Muscle of leg (tissue), 11 donors: Measurements from ENCODE around the gene MAP2K3. TPM values are rescaled to one million over a fixed set of nuclear protein-coding genes. Genes with fewer than 3 reads are reported as not detected.

Experiments used
- DNase-seq: peaks from one replicate; pipeline ENCODE4 v3.0.0; 2013
- H3K27ac ChIP-seq: one replicate; pipeline ENCODE4 v1.5.1; 2013; ENCODE audit warnings: mild to moderate bottlenecking, low read length, control low read depth
- H3K27me3 ChIP-seq: one replicate; pipeline ENCODE4 v1.6.1; 2013; ENCODE audit warnings: low read length; ENCODE audit not compliant: control insufficient read depth, insufficient read depth
- H3K36me3 ChIP-seq: one replicate; pipeline ENCODE4 v1.6.1; 2013; ENCODE audit warnings: low read length; ENCODE audit not compliant: control insufficient read depth, insufficient read depth
- H3K4me1 ChIP-seq: one replicate; pipeline ENCODE4 v1.6.1; 2013; ENCODE audit warnings: low read length; ENCODE audit not compliant: control insufficient read depth, insufficient read depth
- H3K4me3 ChIP-seq: one replicate; pipeline ENCODE4 v1.5.1; 2013; ENCODE audit warnings: low read length, control low read depth
- H3K9me3 ChIP-seq: replicated peaks from 2 replicates; pipeline ENCODE4 v1.6.1; 2013; ENCODE audit warnings: low read depth, low read length; ENCODE audit not compliant: control insufficient read depth
- WGBS: methylation state at CpG from one replicate; pipeline ENCODE4 v1.1.5; 2013; ENCODE audit warnings: missing lambda C conversion rate; ENCODE audit not compliant: insufficient coverage; 5-methylcytosine and 5-hydroxymethylcytosine counted together
- polyA plus RNA-seq, 8 donors: library from polyadenylated mRNA; unstranded; fragments of 120-200 nt; gene quantifications; one replicate each; pipeline versions ENCODE4 v1.2.1 to v1.2.3, GENCODE V29; 2013; ENCODE audit warnings: inconsistent platforms in 1 of 8, low replicate concordance in 1 of 8; ENCODE audit not compliant: insufficient read length in 8 of 8, insufficient read depth in 1 of 8
- total RNA-seq: library from RNA; stranded (reverse); fragments of 120-200 nt; gene quantifications from one replicate; pipeline ENCODE4 v1.2.4, GENCODE V29; 2013

The MAP2K3 gene
- total and polyA plus RNA-seq, 9 donors, result 10.9 to 35.3 (median 24.6) TPM

DNA sequence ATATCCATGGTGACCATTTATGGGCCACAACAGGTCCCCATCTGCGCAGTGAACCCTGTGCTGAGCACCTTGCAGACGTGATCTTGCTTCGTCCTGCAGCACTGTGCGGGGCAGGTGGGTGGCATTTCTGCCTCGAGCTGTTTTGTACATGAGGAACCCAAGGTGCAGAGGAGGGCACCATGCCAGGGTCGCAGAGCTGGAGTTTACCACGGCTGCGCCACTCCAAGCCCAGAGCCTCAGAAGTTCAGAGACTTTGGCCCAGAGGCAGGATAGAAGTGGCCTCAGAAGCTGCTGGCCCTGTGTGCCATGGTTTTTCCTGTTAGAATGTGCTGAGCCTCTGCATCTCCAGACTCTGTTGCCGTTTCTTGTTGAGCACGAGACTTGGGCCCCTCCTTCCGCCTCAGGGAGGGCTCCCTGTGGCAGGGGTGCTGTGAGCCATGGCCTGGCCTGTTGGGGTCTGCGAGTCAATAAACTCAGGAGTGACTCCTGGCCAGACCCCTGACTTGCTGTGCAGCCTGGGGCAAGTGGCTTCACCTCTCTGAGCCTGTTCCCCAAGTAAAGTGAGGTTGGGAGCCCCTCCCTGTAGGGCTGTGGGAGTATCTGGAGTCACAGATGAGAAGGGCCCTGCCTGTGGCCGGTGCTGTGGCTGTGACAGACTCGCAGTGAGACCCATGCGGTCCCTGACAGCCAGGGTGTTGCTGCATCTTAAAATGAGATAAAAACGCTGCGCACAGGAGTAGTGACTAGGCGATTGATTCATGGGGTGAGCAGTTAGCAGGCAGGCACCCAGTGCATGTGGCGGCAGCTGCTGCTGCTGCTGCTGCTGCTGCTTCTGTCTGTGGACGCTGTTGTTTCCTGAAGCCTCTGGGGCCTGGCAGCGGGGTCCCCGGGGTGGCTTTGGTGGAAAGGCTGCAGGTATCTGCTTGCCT, 11.8 kb downstream of the MAP2K3 start:
- H3K27ac ChIP-seq, result no peak overlapping the region
- peaks cover 44% of the 10 kb centered on the region for H3K4me1 ChIP-seq
- no peaks in the 10 kb centered on the region for H3K27me3 ChIP-seq
- DNase-seq, result no peak
- 66% methylated on average over 22 of the region's 22 CpGs for WGBS
- H3K36me3 ChIP-seq, result peaks cover 29% of the 10 kb centered on the region
- H3K4me3 ChIP-seq, result no peak overlapping the region
- H3K9me3 ChIP-seq, result peaks cover 17% of the 10 kb centered on the region

- 69% methylated on average over 10 of the region's 10 CpGs for WGBS
- Histone ChIP-seq H3K4me3 (no peak overlapping the region), H3K27ac (no peak overlapping the region), H3K36me3 (peaks cover 31% of the 10 kb centered on the region), H3K27me3 (no peaks in the 10 kb centered on the region), H3K9me3 (peaks cover 17% of the 10 kb centered on the region), H3K4me1 (peaks cover 39% of the 10 kb centered on the region)
- no peak for DNase-seq
Observed at GRCh38 chr17:21297026-21297520, 12.6 kb downstream of the MAP2K3 start.

DNA sequence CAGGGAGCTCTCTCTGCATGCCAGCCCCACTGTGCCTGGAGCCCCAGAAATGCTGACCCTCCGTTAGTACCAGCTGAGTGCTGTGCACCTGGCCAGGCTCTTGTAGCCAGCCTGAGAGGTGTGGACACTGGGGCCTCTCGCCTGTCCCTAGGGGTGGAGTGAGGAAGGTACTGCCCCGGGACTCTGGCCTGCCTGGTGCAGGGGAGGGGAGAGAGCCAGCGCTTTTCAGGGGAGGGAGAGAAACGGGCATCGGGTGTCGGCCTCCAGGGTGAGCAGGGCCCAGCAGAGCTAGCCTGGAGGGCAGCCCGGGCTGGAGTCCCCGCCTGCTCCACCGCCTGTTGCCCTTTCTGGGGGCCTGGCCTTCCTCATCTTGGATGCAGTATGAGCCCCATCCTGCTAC, 13.1 kb downstream of the MAP2K3 start:
- peaks cover 39% of the 10 kb centered on the region for H3K4me1 ChIP-seq
- no peaks in the 10 kb centered on the region for H3K27me3 ChIP-seq
- H3K36me3 ChIP-seq, result peaks cover 36% of the 10 kb centered on the region
- H3K27ac ChIP-seq, result no peak overlapping the region
- 48% methylated on average over 10 of the region's 10 CpGs for WGBS
- H3K4me3 ChIP-seq, result no peak overlapping the region
- peaks cover 17% of the 10 kb centered on the region for H3K9me3 ChIP-seq
- no peak for DNase-seq

DNA sequence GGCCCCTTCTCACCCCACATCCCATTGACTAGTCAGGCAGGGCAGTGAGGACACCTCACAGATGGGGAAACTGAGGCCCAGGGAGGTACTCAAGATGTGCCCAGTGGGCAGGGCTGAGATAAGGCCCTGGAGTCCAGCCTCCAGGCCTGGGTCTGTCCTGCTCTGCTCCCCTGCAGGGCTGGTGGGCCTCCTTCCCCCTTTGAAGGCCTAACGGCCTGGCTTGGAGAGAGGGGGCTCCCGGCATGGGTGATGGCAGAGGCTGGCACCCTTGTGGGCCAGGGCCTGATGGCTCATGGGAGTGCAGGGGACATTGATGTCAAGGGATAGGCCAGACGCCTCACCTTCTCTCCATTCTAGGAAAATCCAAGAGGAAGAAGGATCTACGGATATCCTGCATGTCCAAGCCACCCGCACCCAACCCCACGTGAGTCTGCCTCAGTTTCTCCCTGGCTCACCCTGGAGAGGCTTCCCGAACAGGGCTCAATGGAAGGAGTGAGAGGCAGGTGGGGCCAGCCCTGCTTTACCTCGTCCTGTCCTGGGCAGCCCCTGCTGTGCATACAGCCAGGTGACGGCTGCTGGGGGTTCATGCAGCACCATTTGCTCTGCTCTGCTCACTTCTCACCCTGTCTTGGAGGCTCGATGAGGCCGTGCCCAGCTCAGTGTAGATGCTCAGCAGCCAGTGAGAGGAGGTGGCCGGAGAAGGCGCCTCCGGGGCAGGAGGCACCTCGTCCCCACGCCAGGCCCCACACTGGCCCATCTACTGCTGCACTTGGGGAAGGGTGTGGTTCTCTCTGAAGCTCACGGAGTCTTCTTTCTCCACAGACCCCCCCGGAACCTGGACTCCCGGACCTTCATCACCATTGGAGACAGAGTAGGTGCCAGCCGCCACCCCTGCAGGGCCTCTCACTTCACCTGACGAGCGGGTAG, 13.8 kb downstream of the MAP2K3 start:
- WGBS, result 69% methylated on average over 19 of the region's 22 CpGs
- H3K4me1 ChIP-seq, result peaks cover 39% of the 10 kb centered on the region
- no peak for DNase-seq
- H3K9me3 ChIP-seq, result peaks cover 17% of the 10 kb centered on the region
- no peak overlapping the region for H3K27ac ChIP-seq
- H3K36me3 ChIP-seq, result peaks cover 38% of the 10 kb centered on the region
- H3K4me3 ChIP-seq, result no peak overlapping the region
- no peaks in the 10 kb centered on the region for H3K27me3 ChIP-seq

DNA sequence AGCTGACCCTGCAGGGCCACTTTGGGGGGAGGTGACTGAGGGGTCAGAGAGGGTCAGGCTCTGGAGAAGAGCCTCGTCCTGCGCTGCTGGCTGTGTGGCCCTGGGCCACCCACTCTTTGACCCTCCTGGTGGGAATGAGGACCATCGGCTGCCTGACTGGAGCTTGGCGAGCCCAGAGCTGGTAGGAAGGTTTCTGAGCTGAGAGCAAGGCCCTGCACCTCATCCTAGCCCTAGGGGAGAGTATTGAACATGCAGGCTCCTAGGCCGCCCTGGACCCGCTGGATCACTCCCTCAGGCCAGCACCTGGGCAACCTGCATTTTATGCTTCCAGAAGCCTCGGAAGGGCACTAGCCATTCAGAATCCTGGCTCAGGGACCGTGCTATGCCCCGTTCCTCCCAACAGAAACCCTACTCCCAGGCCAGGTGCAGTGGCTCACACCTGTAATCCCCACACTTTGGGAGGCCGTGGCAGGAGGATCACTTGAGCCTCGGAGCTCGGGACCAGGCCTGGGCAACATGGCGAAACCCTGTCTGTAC, 14.5 kb downstream of the MAP2K3 start:
- DNase-seq, result no peak
- 55% methylated on average over 12 of the region's 13 CpGs for WGBS
- H3K36me3 ChIP-seq, result peaks cover 42% of the 10 kb centered on the region
- no peak overlapping the region for H3K27ac ChIP-seq
- H3K4me1 ChIP-seq, result peaks cover 36% of the 10 kb centered on the region
- H3K27me3 ChIP-seq, result no peaks in the 10 kb centered on the region
- no peak overlapping the region for H3K4me3 ChIP-seq
- peaks cover 17% of the 10 kb centered on the region for H3K9me3 ChIP-seq

DNA sequence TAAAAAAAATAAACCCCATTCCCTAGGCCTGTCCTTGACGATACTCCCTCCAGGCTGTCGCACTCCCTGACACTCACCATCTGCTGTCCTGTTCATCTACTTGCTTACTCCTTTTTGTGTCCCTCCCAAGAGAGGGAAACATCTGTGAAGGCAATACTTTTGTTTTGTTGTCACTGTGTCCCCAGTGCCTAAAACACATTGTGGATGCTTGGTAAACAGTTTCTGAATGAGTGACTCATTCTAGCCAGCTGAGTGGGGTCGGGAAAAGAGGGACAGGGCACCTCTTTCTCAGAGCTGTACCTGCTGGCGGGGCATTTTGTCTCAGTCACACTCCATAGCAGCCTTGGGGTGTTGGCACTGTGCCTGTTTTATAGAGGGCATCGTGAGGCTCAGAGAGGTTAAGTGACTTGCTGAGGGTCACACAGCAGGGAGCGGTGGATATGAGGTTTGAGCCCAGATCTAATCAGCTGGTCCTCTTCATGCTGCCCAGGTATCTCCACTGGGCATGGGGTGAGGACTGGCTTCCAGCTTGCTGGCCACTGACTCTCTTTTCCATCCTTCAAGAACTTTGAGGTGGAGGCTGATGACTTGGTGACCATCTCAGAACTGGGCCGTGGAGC, 15.6 kb downstream of the MAP2K3 start:
- H3K36me3 ChIP-seq, result peaks cover 51% of the 10 kb centered on the region
- WGBS, result 50% methylated on average over 7 of the region's 7 CpGs
- H3K27ac ChIP-seq, result no peak overlapping the region
- H3K4me1 ChIP-seq, result peaks cover 28% of the 10 kb centered on the region
- peaks cover 11% of the 10 kb centered on the region for H3K9me3 ChIP-seq
- no peaks in the 10 kb centered on the region for H3K27me3 ChIP-seq
- DNase-seq, result no peak
- H3K4me3 ChIP-seq, result no peak overlapping the region

GRCh38 chr17:21300601-21301571, 16.4 kb downstream of the MAP2K3 start:
- H3K4me3 ChIP-seq, result no peak overlapping the region

DNA sequence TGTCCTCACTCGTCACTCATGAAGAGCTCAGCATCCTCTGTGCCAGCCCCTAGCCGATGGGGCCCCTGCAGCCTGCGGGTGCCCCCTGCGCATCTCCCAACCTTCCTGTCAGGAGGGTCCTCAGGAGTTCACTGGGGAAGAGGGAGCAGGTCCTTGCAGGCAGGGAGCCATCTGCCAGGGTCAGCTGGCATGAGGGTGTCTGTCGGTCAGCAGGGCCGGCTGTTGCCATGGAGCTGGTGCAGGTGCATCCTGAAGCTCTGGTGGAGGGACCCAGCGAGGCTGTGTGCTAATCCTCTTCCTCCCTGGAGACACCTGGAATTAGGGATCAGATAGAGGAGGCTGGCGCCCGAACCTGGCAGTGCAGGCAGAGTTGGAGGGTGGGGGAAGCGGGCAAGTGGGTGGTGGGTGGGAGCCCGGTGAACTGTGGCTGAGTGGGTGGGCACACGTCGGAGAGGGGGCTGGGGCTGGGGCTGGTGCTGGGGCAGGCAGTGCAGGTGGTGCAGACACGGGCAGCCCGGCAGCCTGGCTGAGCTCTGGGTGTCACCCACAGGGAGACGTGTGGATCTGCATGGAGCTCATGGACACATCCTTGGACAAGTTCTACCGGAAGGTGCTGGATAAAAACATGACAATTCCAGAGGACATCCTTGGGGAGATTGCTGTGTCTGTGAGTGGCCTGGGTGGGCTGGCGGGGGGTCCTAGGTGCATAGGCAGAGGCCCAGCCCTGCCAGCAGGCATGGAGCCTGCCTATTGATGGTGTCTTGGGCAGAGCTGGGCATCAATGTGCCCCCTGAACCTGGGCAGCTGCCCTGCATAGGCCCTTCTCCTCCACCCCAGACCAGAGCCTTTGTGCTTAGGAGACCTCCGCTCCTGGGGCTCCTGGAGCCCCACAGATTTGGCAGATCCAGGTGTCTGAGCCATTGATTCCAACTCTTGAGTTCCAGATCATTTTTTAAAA, 17.4 kb downstream of the MAP2K3 start:
- H3K4me3 ChIP-seq, result no peak overlapping the region
- 70% methylated on average over 19 of the region's 19 CpGs for WGBS
- H3K27ac ChIP-seq, result no peak overlapping the region
- H3K27me3 ChIP-seq, result no peaks in the 10 kb centered on the region
- H3K4me1 ChIP-seq, result peaks cover 10% of the 10 kb centered on the region
- DNase-seq, result no peak
- H3K9me3 ChIP-seq, result peaks cover 8% of the 10 kb centered on the region
- peaks cover 51% of the 10 kb centered on the region for H3K36me3 ChIP-seq

More at GRCh38 chr17:21300601-21301571, 16.4 kb downstream of the MAP2K3 start:
- H3K4me1 ChIP-seq, result peaks cover 20% of the 10 kb centered on the region
- peaks cover 51% of the 10 kb centered on the region for H3K36me3 ChIP-seq
- H3K27ac ChIP-seq, result no peak overlapping the region
- no peak for DNase-seq
- peaks cover 8% of the 10 kb centered on the region for H3K9me3 ChIP-seq
- 75% methylated on average over 31 of the region's 31 CpGs for WGBS
- H3K27me3 ChIP-seq, result no peaks in the 10 kb centered on the region
